Endothelial cell of umbilical vein (primary cell): Measurements from ENCODE around the gene TCEAL1. TPM values are rescaled to one million over a fixed set of nuclear protein-coding genes. Genes with fewer than 3 reads are reported as not detected.

Source experiments
- BruUV-seq: library from RNA; stranded (reverse); fragments of 400-500 nt; replicated peaks from 2 replicates; lab custom pipeline; 2021; lab: Mats Ljungman, UMichigan
- CTCF ChIA-PET: fragments of 300-600, 350-600 bp; sonication (Branson Sonifier 250); formaldehyde crosslinking; loops from one replicate; lab custom pipeline; 2021; ENCODE audit warnings: antibody characterized with exemption, inconsistent platforms; lab: Charles Lee
- POLR2A ChIA-PET: fragments of 300-600, 350-600 bp; sonication (Branson Sonifier 250); formaldehyde crosslinking; loops from one replicate; lab custom pipeline; 2021; ENCODE audit warnings: antibody characterized with exemption, inconsistent platforms; lab: Charles Lee
- DNase-seq: peaks from one replicate; pipeline ENCODE4 v3.0.0-alpha.2; 2011; ENCODE audit warnings: low read depth, low spot score
- FAIRE-seq: peaks from 2 replicates; lab custom pipeline; 2011; peaks lifted over from hg19 to GRCh38; lab: Jason Lieb, UNC
- H2AFZ ChIP-seq: 2 replicates; pipeline ENCODE4 v1.6.0; 2012; ENCODE audit warnings: low read depth, low read length, control low read depth, inconsistent platforms
- H3K27ac ChIP-seq: 2 replicates; pipeline ENCODE4 v1.5.1; 2011; ENCODE audit warnings: low read depth, mild to moderate bottlenecking, control low read depth, low read length, moderate library complexity; ENCODE audit not compliant: insufficient read depth
- H3K27me3 ChIP-seq, 2 experiments: 2 replicates each; pipeline versions ENCODE4 v1.6.0 to v1.6.1; 2011; ENCODE audit warnings: low read length in 2 of 2, mixed read lengths in 1 of 2; ENCODE audit not compliant: control insufficient read depth in 2 of 2, insufficient read depth in 2 of 2
- H3K36me3 ChIP-seq, 2 experiments: 2 replicates in 1 of 2; 3 replicates in 1 of 2; pipeline ENCODE4 v1.5.1; 2011; ENCODE audit warnings: low read length in 2 of 2, mild to moderate bottlenecking in 1 of 2, moderate library complexity in 1 of 2; ENCODE audit not compliant: control insufficient read depth in 2 of 2, insufficient read depth in 2 of 2; ENCODE audit errors: extremely low read depth in 1 of 2
- H3K4me1 ChIP-seq: 3 replicates; pipeline ENCODE4 v1.5.1; 2011; ENCODE audit warnings: mild to moderate bottlenecking, low read length; ENCODE audit not compliant: control insufficient read depth, insufficient read depth; ENCODE audit errors: extremely low read depth
- H3K4me2 ChIP-seq: 2 replicates; pipeline ENCODE4 v1.6.1; 2011; ENCODE audit warnings: low read length, control low read depth, mixed read lengths; ENCODE audit not compliant: insufficient read depth
- H3K4me3 ChIP-seq, 3 experiments: fragments of 200-600 bp in 1 of 3; sonication (generic), shearing (Covaris generic) in 1 of 3; replicated peaks in 1 of 3; 2 replicates each; pipeline ENCODE4 v1.5.1; 2011 to 2016; ENCODE audit warnings: control low read depth in 3 of 3, low read length in 3 of 3, mild to moderate bottlenecking in 2 of 3, inconsistent platforms in 1 of 3, low read depth in 1 of 3, moderate library complexity in 1 of 3; ENCODE audit not compliant: insufficient read depth in 1 of 3
- H3K79me2 ChIP-seq: 2 replicates; pipeline ENCODE4 v1.6.0; 2012; ENCODE audit warnings: low read length, inconsistent platforms; ENCODE audit not compliant: control insufficient read depth, insufficient read depth
- H3K9ac ChIP-seq: replicated peaks from 2 replicates; pipeline ENCODE3; 2011; ENCODE audit warnings: low read length, control low read depth; ENCODE audit not compliant: insufficient read depth; ENCODE audit errors: extremely low read depth
- H3K9me1 ChIP-seq: replicated peaks from 3 replicates; pipeline ENCODE4 v1.6.0; 2011; ENCODE audit warnings: mild to moderate bottlenecking, low read length; ENCODE audit not compliant: control insufficient read depth, insufficient read depth; ENCODE audit errors: extremely low read depth
- H3K9me3 ChIP-seq: replicated peaks from 2 replicates; pipeline ENCODE4 v1.5.1; 2012; ENCODE audit warnings: low read length, inconsistent platforms; ENCODE audit not compliant: control insufficient read depth, insufficient read depth
- H4K20me1 ChIP-seq: replicated peaks from 2 replicates; pipeline ENCODE3; 2011; ENCODE audit warnings: mild to moderate bottlenecking, low read length; ENCODE audit not compliant: control insufficient read depth, insufficient read depth; ENCODE audit errors: extremely low read depth
- EZH2 ChIP-seq: IDR thresholded peaks from 2 replicates; pipeline ENCODE4 v1.6.1; 2012; ENCODE audit warnings: borderline replicate concordance, low read depth, mild to moderate bottlenecking, moderate library complexity, low read length, inconsistent platforms; ENCODE audit not compliant: severe bottlenecking
- FOS ChIP-seq: IDR thresholded peaks from 2 replicates; pipeline ENCODE4 v1.6.1; 2011; ENCODE audit warnings: mild to moderate bottlenecking, low read length, moderate library complexity, borderline replicate concordance; ENCODE audit not compliant: insufficient read depth
- GATA2 ChIP-seq: IDR thresholded peaks from 2 replicates; pipeline ENCODE4 v1.7.0; 2011; ENCODE audit warnings: low read depth, mild to moderate bottlenecking, moderate library complexity, mixed read lengths, low read length; ENCODE audit not compliant: insufficient read length, insufficient read depth
- JUN ChIP-seq: IDR thresholded peaks from 2 replicates; pipeline ENCODE4 v1.6.1; 2011; ENCODE audit warnings: borderline replicate concordance, low read depth; ENCODE audit not compliant: insufficient read length, insufficient read depth
- MYC ChIP-seq: IDR thresholded peaks from one replicate; pipeline ENCODE4 v1.6.1; 2011; ENCODE audit warnings: mild to moderate bottlenecking, low read depth, low read length
- POLR2A ChIP-seq: IDR thresholded peaks from 2 replicates; pipeline ENCODE4 v1.6.1; 2012; ENCODE audit warnings: low read depth, mild to moderate bottlenecking, control low read depth, low read length
- POLR2AphosphoS5 ChIP-seq: IDR thresholded peaks from 2 replicates; pipeline ENCODE4 v1.6.1; 2012; ENCODE audit warnings: low read depth, mild to moderate bottlenecking, control low read depth, low read length, moderate library complexity; ENCODE audit not compliant: insufficient read depth
- dilution Hi-C: fragments of 300-500 bp; cut with MboI; formaldehyde crosslinking; loops from one replicate; pipeline ENCODE4 v1.15.0; 2019; ENCODE audit warnings: low sequenced_read_pairs; ENCODE audit not compliant: extremely low pct_ligation_motif_present
- intact Hi-C: fragments of 100-400 bp; cut with micrococcal nuclease; formaldehyde crosslinking; loops from one replicate; pipeline ENCODE4 v1.10.0; 2022
- polyA plus RNA-seq, 4 experiments: library from polyadenylated mRNA; depleted of rRNA in 3 of 4; stranded (reverse) in 3 of 4; unstranded in 1 of 4; fragments of >200 nt; gene quantifications; 2 replicates each; pipeline versions ENCODE4 v1.2.1 to v1.2.3, GENCODE V29; 2011 to 2012; ENCODE audit warnings: missing spikeins in 1 of 4
- total RNA-seq: library from RNA; stranded (reverse); gene quantifications from 2 replicates; pipeline ENCODE4 v1.2.3, GENCODE V29; 2021
- TF ChIP-seq, protein P1 (sequence below), 2 donors: IDR thresholded peaks; 1 replicate in 1 of 2; 2 replicates in 1 of 2; pipeline ENCODE4 v1.5.1; 2011; ENCODE audit warnings: low read length in 2 of 2, mild to moderate bottlenecking in 2 of 2, moderate library complexity in 2 of 2, control low read depth in 1 of 2, inconsistent platforms in 1 of 2, low read depth in 1 of 2; ENCODE audit not compliant: insufficient read depth in 1 of 2; ENCODE audit errors: extremely low read depth in 1 of 2
- TF ChIP-seq, protein P2 (sequence below): IDR thresholded peaks from 2 replicates; pipeline ENCODE4 v1.6.1; 2011; ENCODE audit not compliant: insufficient read depth, insufficient read length

The TCEAL1 gene
- total and polyA plus RNA-seq, 2 donors (not counting 3 experiments of a cell fraction or from before 2014, with no cell fraction given) = 18.5 to 18.6 TPM

GRCh38 chrX:103631145-103631544, 2.4 kb downstream of the TCEAL1 start:
- Histone ChIP-seq H3K4me2 (no peak overlapping the region), H3K36me3 (no peaks in the 10 kb centered on the region), H4K20me1 (no peaks in the 10 kb centered on the region), H3K27ac (no peak overlapping the region), H3K27me3 (no peaks in the 10 kb centered on the region), H3K9me1 (no peaks in the 10 kb centered on the region), H3K4me1 (peaks cover 23% of the 10 kb centered on the region), H2AFZ (no peak overlapping the region), H3K4me3 (no peak overlapping the region), H3K9ac (no peak overlapping the region), H3K9me3 (no peaks in the 10 kb centered on the region), H3K79me2 (peaks cover 4% of the 10 kb centered on the region)
- POLR2A ChIA-PET = no interaction called here
- CTCF ChIA-PET = interaction anchor here (1.2 to 1.8 kb wide), 5 partner anchors 23 to 98 kb away, joined by 4 to 19 read pairs (median 6); partner anchors contain the start of gene TCEAL3
- BruUV-seq = no TSS peak
- intact Hi-C loops (no loop called here), dilution Hi-C loops (no loop called here)
- FAIRE-seq (no peak), DNase-seq (no peak)
- TF ChIP-seq FOS = no peak
- TF ChIP-seq JUN = no peak
- TF ChIP-seq, protein P1, sequence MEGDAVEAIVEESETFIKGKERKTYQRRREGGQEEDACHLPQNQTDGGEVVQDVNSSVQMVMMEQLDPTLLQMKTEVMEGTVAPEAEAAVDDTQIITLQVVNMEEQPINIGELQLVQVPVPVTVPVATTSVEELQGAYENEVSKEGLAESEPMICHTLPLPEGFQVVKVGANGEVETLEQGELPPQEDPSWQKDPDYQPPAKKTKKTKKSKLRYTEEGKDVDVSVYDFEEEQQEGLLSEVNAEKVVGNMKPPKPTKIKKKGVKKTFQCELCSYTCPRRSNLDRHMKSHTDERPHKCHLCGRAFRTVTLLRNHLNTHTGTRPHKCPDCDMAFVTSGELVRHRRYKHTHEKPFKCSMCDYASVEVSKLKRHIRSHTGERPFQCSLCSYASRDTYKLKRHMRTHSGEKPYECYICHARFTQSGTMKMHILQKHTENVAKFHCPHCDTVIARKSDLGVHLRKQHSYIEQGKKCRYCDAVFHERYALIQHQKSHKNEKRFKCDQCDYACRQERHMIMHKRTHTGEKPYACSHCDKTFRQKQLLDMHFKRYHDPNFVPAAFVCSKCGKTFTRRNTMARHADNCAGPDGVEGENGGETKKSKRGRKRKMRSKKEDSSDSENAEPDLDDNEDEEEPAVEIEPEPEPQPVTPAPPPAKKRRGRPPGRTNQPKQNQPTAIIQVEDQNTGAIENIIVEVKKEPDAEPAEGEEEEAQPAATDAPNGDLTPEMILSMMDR (IDR thresholded peaks at IDR 0.05; ENCODE audit: extremely low read depth in 1 of 2, insufficient read depth in 1 of 2, low read depth in 1 of 2, low read length in 2 of 2) = no peak
- no peak for TF ChIP-seq EZH2
- no peak for TF ChIP-seq POLR2AphosphoS5
- no peak for TF ChIP-seq POLR2A
- TF ChIP-seq GATA2 = no peak
- TF ChIP-seq, protein P2, sequence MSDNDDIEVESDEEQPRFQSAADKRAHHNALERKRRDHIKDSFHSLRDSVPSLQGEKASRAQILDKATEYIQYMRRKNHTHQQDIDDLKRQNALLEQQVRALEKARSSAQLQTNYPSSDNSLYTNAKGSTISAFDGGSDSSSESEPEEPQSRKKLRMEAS = no peak
- no peak for TF ChIP-seq MYC
